ENCODE results near the gene WDR88. TPM values are rescaled to one million over a fixed set of nuclear protein-coding genes. Genes with fewer than 3 reads are reported as not detected.

Gene WDR88
- total RNA-seq, 1 experiment from 2014 or later: 0.28 TPM

DNA sequence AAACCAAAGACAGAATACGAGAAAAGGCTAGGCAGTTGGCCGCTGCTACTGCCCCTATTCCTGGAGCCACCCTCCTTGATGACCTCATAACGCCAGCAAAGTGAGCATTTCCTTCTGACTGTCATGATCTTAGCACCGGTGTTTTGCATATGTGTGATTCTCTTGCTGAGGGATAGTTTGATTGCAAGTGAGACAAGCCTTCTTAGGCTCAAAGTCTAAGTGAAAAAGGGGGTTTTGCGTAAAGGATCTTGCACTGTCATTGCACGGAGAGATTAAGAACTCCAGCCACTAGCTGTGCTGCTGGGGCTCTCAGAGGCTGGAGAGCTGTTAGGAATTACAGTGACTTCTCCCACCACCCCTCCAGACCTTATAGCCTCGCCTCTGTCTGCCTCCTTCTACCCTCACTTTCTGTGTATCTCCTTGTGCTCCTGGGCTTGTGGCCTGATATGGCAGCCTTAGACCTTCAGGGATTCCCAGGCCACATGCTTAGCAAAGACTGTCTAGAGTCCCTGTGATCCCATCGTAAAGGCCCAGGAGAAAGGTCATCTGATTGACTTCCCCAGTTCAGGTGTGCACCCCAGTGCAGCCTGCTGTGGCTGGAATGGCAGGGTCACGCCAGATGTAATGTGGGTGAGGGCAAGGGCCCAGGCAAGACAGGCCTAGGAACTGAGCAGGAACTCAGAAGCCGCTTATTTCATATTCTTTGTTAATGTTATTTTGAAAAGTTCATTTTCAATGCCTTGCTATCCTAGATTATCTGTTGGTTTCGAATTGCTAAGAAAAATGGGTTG lies 38.3 kb upstream of the WDR88 start (continued):
- TF ChIP-seq, protein P1, sequence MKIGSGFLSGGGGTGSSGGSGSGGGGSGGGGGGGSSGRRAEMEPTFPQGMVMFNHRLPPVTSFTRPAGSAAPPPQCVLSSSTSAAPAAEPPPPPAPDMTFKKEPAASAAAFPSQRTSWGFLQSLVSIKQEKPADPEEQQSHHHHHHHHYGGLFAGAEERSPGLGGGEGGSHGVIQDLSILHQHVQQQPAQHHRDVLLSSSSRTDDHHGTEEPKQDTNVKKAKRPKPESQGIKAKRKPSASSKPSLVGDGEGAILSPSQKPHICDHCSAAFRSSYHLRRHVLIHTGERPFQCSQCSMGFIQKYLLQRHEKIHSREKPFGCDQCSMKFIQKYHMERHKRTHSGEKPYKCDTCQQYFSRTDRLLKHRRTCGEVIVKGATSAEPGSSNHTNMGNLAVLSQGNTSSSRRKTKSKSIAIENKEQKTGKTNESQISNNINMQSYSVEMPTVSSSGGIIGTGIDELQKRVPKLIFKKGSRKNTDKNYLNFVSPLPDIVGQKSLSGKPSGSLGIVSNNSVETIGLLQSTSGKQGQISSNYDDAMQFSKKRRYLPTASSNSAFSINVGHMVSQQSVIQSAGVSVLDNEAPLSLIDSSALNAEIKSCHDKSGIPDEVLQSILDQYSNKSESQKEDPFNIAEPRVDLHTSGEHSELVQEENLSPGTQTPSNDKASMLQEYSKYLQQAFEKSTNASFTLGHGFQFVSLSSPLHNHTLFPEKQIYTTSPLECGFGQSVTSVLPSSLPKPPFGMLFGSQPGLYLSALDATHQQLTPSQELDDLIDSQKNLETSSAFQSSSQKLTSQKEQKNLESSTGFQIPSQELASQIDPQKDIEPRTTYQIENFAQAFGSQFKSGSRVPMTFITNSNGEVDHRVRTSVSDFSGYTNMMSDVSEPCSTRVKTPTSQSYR (CRISPR knock-in tag; IDR thresholded peaks at IDR 0.05): no peak
- TF ChIP-seq, protein P2, sequence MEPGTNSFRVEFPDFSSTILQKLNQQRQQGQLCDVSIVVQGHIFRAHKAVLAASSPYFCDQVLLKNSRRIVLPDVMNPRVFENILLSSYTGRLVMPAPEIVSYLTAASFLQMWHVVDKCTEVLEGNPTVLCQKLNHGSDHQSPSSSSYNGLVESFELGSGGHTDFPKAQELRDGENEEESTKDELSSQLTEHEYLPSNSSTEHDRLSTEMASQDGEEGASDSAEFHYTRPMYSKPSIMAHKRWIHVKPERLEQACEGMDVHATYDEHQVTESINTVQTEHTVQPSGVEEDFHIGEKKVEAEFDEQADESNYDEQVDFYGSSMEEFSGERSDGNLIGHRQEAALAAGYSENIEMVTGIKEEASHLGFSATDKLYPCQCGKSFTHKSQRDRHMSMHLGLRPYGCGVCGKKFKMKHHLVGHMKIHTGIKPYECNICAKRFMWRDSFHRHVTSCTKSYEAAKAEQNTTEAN (CRISPR knock-in tag; IDR thresholded peaks at IDR 0.05): no peak
- no peak for TF ChIP-seq PRRX2 (CRISPR knock-in tag; IDR thresholded peaks at IDR 0.05)

DNA sequence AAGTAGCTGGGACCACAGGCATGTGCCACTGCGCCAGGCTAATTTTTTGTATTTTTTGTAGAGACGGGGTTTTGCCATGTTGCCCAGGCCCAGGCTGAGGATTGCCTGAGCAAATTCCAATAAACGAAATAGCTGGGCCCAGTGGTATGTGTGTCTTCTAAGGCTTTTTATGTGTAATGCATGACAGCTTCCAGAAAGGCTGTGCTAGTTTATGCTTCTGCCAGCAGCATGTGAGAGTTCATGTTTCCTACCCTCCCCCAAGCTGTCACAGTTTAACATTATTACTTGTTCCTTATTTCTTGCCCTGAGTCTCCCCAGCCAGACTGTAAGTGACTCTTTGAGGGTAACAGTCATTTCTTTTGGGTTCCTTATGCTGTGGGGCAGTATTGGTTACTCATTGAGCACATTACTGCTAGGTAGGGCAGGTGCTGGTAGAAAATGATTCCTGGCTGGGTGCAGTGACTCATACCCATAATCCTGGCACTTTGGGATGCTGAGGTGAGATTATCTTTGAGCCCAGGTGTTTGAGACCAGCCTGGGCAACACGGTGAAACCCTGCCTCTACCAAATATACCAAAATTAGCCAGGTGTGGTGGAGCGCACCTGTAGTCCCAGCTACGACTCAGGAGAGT lies 37.4 kb upstream of the WDR88 start:
- H3K27ac Mint-ChIP-seq: no peak overlapping the region
- no peaks in the 10 kb centered on the region for H3K9me3 Mint-ChIP-seq
- DNase-seq (ENCODE audit: low spot score): no peak
- CTCF ChIA-PET: interaction anchor here (0.6 kb wide), 1 partner anchor 67 kb away, joined by 4 read pairs; no protein-coding TSS in a partner anchor
- TF ChIP-seq GRHL2 (CRISPR knock-in tag; IDR thresholded peaks at IDR 0.05; ENCODE audit: insufficient replicate concordance, severe bottlenecking): no peak
- TF ChIP-seq, protein P3, sequence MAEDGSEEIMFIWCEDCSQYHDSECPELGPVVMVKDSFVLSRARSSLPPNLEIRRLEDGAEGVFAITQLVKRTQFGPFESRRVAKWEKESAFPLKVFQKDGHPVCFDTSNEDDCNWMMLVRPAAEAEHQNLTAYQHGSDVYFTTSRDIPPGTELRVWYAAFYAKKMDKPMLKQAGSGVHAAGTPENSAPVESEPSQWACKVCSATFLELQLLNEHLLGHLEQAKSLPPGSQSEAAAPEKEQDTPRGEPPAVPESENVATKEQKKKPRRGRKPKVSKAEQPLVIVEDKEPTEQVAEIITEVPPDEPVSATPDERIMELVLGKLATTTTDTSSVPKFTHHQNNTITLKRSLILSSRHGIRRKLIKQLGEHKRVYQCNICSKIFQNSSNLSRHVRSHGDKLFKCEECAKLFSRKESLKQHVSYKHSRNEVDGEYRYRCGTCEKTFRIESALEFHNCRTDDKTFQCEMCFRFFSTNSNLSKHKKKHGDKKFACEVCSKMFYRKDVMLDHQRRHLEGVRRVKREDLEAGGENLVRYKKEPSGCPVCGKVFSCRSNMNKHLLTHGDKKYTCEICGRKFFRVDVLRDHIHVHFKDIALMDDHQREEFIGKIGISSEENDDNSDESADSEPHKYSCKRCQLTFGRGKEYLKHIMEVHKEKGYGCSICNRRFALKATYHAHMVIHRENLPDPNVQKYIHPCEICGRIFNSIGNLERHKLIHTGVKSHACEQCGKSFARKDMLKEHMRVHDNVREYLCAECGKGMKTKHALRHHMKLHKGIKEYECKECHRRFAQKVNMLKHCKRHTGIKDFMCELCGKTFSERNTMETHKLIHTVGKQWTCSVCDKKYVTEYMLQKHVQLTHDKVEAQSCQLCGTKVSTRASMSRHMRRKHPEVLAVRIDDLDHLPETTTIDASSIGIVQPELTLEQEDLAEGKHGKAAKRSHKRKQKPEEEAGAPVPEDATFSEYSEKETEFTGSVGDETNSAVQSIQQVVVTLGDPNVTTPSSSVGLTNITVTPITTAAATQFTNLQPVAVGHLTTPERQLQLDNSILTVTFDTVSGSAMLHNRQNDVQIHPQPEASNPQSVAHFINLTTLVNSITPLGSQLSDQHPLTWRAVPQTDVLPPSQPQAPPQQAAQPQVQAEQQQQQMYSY (CRISPR knock-in tag; IDR thresholded peaks at IDR 0.05): no peak
- TF ChIP-seq, protein P4, sequence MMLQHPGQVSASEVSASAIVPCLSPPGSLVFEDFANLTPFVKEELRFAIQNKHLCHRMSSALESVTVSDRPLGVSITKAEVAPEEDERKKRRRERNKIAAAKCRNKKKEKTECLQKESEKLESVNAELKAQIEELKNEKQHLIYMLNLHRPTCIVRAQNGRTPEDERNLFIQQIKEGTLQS (CRISPR knock-in tag; conservative IDR thresholded peaks at IDR 0.05): no peak
- TF ChIP-seq, protein P5, sequence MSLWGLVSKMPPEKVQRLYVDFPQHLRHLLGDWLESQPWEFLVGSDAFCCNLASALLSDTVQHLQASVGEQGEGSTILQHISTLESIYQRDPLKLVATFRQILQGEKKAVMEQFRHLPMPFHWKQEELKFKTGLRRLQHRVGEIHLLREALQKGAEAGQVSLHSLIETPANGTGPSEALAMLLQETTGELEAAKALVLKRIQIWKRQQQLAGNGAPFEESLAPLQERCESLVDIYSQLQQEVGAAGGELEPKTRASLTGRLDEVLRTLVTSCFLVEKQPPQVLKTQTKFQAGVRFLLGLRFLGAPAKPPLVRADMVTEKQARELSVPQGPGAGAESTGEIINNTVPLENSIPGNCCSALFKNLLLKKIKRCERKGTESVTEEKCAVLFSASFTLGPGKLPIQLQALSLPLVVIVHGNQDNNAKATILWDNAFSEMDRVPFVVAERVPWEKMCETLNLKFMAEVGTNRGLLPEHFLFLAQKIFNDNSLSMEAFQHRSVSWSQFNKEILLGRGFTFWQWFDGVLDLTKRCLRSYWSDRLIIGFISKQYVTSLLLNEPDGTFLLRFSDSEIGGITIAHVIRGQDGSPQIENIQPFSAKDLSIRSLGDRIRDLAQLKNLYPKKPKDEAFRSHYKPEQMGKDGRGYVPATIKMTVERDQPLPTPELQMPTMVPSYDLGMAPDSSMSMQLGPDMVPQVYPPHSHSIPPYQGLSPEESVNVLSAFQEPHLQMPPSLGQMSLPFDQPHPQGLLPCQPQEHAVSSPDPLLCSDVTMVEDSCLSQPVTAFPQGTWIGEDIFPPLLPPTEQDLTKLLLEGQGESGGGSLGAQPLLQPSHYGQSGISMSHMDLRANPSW (CRISPR knock-in tag; conservative IDR thresholded peaks at IDR 0.05; ENCODE audit: low read depth): no peak
- no peak for TF ChIP-seq SMAD3 (CRISPR knock-in tag; IDR thresholded peaks at IDR 0.05; ENCODE audit: borderline replicate concordance)
- TF ChIP-seq, protein P6, sequence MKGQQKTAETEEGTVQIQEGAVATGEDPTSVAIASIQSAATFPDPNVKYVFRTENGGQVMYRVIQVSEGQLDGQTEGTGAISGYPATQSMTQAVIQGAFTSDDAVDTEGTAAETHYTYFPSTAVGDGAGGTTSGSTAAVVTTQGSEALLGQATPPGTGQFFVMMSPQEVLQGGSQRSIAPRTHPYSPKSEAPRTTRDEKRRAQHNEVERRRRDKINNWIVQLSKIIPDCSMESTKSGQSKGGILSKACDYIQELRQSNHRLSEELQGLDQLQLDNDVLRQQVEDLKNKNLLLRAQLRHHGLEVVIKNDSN (CRISPR knock-in tag; IDR thresholded peaks at IDR 0.05): no peak
- no peak overlapping the region for H3K4me3 Mint-ChIP-seq
- H3K36me3 Mint-ChIP-seq: peaks cover 49% of the 10 kb centered on the region
- peaks cover 5% of the 10 kb centered on the region for H3K4me1 Mint-ChIP-seq
- no peaks in the 10 kb centered on the region for H3K27me3 Mint-ChIP-seq (ENCODE audit: low read depth)
- ATAC-seq: no peak
- POLR2A ChIA-PET: no interaction called here

Data from WTC11 (cell line).